ENCODE data around the gene MEGF10.
"Not testable (repeated sequence)": the region's sequence is repeated elsewhere in the genome, so short reads cannot be mapped to it uniquely, and the experiment has no call there.

The MEGF10 gene

DNA sequence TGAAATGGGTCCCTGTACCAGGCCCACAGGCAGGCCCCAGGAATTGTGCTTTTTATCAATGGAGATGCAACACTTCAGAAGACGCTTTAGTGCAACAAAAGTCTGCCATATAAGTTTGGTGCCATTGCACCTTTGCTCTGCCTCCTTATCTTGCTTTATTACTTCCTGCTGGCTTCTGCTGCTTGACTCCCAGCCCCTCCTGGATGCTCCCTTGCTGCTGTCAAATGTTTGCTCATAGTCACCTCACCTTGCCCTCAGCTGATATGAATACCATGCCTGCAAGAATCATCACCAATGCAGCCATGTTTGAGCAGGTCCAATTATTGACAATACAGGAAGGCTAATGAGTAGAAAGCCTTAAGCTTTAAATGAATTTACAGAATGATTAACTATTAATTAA, 25.4 kb downstream of the MEGF10 start:
- H3K4me3 ChIP-seq (ENCODE audit: low read length) = no peak overlapping the region
- no peak for DNase-seq (ENCODE audit: low read depth)
- TF ChIP-seq, protein P1, sequence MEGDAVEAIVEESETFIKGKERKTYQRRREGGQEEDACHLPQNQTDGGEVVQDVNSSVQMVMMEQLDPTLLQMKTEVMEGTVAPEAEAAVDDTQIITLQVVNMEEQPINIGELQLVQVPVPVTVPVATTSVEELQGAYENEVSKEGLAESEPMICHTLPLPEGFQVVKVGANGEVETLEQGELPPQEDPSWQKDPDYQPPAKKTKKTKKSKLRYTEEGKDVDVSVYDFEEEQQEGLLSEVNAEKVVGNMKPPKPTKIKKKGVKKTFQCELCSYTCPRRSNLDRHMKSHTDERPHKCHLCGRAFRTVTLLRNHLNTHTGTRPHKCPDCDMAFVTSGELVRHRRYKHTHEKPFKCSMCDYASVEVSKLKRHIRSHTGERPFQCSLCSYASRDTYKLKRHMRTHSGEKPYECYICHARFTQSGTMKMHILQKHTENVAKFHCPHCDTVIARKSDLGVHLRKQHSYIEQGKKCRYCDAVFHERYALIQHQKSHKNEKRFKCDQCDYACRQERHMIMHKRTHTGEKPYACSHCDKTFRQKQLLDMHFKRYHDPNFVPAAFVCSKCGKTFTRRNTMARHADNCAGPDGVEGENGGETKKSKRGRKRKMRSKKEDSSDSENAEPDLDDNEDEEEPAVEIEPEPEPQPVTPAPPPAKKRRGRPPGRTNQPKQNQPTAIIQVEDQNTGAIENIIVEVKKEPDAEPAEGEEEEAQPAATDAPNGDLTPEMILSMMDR (IDR thresholded peaks at IDR 0.05; ENCODE audit: insufficient read depth, low read depth, low read length, missing control alignments) = no peak

DNA sequence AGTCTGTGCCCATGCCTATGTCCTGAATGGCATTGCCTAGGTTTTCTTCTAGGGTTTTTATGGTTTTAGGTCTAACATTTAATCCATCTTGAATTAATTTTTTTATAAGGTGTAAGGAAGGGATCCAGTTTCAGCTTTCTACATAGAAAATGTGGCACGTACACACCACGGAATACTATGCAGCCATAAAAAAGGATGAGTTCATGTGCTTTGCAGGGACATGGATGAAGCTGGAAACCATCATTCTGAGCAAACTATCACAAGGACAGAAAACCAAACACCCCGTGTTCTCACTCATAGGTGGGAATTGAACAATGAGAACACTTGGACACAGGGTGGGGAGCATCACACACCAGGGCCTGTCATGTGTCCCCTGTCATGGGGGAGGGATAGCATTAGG, 26.8 kb downstream of the MEGF10 start:
- DNase-seq (ENCODE audit: low read depth); H3K4me3 ChIP-seq (ENCODE audit: low read length): not testable (repeated sequence)

DNA sequence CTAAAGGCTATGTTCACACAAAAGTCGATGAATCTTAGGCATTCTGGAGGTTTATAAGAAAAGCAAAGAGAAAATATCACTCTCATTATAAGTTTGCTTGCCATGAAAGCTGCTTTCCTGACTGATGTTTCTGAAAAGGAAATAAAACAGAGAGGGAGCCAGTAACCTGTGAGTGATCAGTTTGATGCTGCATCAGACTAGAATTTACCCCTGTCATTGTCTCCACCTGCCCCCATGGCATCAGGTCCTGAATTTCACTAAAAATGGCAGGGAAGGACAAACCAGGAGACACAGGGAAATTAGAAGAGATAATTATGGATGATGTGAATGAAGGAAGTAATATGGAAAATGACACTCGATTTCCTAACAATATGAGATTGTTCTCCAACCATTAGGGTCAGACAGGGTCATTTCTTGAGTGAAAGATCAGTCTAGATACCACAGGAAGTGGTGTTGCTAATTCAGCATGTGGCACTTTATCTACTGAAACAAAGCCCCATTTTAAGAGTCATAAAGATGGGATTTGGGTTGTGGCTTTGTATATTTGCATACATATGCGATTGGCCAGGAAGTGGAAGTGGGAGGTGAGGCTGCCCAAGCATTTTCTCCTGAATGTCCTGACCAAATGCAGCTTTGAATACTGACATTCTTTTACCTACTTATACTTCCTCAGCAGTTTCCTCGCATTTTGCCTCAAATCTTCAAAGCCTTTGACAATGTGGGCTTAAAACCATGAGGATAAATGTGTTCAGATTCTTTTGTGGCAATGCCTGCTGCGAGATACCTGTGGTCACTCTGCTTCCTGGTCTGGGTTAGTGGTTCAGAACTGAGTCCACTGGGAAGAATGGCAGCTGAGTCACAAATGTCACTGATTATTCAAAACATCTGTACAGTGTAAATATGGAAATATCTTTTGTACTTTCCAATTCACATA, 29.7 kb downstream of the MEGF10 start:
- H3K4me3 ChIP-seq (ENCODE audit: low read length) = no peak overlapping the region
- no peak for DNase-seq (ENCODE audit: low read depth)
- TF ChIP-seq, protein P1 (IDR thresholded peaks at IDR 0.05; ENCODE audit: insufficient read depth, low read depth, low read length, missing control alignments) = no peak

DNA sequence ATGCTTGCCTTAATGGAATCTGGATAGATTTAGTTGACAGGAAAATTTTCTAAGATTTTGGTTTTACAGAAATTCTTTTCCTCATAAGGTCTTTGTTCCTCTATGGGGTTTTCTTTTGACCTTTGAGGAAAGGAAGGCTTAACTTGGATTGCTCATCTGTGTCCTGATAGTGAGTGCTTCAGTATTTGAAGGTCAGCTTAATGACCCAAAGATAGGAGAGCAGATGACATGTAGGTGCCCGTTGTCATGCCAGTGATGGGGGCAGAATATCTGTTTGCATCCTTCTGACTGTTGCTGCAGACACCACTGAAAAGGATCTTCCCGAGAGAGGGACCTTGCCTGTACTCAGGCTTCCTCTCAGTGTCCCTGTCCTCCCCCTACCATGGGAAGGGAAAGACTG, 30.9 kb downstream of the MEGF10 start:
- no peak overlapping the region for H3K4me3 ChIP-seq (ENCODE audit: low read length)
- DNase-seq (ENCODE audit: low read depth) = no peak
- TF ChIP-seq, protein P1 (IDR thresholded peaks at IDR 0.05; ENCODE audit: insufficient read depth, low read depth, low read length, missing control alignments) = no peak

DNA sequence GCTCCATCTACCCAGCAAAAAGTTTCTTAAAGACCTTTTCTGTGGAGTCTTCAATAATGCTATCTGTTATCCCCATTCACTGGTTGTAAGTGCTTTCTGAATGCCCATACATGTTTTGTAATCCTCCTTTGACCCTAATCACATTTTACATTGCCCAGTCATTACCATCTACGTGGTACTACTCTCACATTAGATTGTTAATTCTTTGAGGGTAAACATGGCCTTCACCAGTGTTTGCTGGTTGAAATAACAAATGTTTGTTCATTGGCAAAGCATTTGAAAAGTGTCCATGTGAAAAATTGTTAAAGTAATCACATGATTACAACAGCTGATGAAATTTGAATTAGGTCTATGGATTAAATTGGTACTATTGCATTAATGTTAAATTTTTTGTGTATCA, 31.8 kb downstream of the MEGF10 start:
- no peak for DNase-seq (ENCODE audit: low read depth)
- H3K4me3 ChIP-seq (ENCODE audit: low read length) = no peak overlapping the region
- TF ChIP-seq, protein P1 (IDR thresholded peaks at IDR 0.05; ENCODE audit: insufficient read depth, low read depth, low read length, missing control alignments) = no peak

DNA sequence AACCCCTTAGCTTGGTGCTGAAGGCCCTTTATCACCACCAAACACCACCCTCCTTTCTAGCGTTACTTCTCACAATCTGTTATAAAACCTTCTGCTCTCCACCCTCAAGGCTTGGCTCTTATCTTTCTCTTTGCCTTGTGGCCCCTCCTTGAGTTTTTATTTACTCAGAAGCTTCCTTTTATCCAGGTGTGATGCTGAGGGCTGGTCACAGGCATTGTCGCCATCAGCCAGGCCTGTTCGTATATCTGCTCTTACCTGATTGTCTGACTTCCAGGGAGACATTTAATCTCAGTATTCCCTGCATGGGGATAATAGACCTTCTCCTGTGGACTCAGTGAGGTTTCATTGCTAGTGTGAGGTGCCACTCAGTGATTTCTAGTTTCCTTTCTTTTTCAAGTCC, 34.2 kb downstream of the MEGF10 start:
- TF ChIP-seq, protein P1 (IDR thresholded peaks at IDR 0.05; ENCODE audit: insufficient read depth, low read depth, low read length, missing control alignments) = no peak
- DNase-seq (ENCODE audit: low read depth) = no peak
- H3K4me3 ChIP-seq (ENCODE audit: low read length) = no peak overlapping the region

DNA sequence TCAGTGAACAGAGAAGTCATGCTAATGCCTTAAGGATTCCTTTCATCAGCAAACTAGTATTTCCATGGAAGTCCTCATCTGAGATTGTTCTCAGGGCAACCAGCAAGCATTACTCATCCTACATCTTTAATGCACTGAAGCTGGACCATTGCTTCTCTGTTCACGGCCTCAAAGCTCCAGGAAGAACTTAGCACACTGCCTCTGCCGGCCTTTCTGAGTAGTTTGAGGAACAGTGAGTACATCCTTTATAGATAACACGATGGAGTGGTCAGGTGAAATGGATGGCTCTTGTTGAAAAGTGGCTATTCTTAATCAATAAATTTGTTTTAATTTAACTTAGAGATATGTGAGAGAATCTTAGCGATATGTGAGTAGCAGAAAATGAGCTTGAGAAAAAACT, 35.8 kb downstream of the MEGF10 start:
- TF ChIP-seq, protein P1 (IDR thresholded peaks at IDR 0.05; ENCODE audit: insufficient read depth, low read depth, low read length, missing control alignments) = no peak
- no peak overlapping the region for H3K4me3 ChIP-seq (ENCODE audit: low read length)
- no peak for DNase-seq (ENCODE audit: low read depth)

Data from epithelial cell of esophagus (primary cell).